ENCODE data around the gene GATA3. TPM values are rescaled to one million over a fixed set of nuclear protein-coding genes. Genes with fewer than 3 reads are reported as not detected.

The GATA3 gene
- total and polyA plus RNA-seq, 8 donors, result 1.7 to 4.7 (median 2.7) TPM

GRCh38 chr10:8122611-8123369 is 68.3 kb downstream of the GATA3 start:
- ATAC-seq, result no peak
- Histone ChIP-seq H3K4me3 (no peak overlapping the region), H3K9me3 (no peaks in the 10 kb centered on the region), H3K4me1 (no peaks in the 10 kb centered on the region), H3K27me3 (no peaks in the 10 kb centered on the region), H3K27ac (no peak overlapping the region), H3K36me3 (no peaks in the 10 kb centered on the region)
- intact Hi-C loops (cut with DNase I), result no loop called here
- no peak for DNase-seq
- no peak for TF ChIP-seq CTCF (IDR thresholded peaks at IDR 0.05)

- no peaks in the 10 kb centered on the region for H3K4me1 ChIP-seq
- ATAC-seq (no peak), DNase-seq (no peak)
- H3K4me3 ChIP-seq, result no peak overlapping the region
- H3K27me3 ChIP-seq, result no peaks in the 10 kb centered on the region
- intact Hi-C loops (cut with DNase I), result no loop called here
- H3K9me3 ChIP-seq, result no peaks in the 10 kb centered on the region
- H3K27ac ChIP-seq, result no peak overlapping the region
- no peaks in the 10 kb centered on the region for H3K36me3 ChIP-seq
- TF ChIP-seq CTCF (IDR thresholded peaks at IDR 0.05), result no peak
Observed at GRCh38 chr10:8124436-8124835, 69.9 kb downstream of the GATA3 start.

Other genes starting within 250 kb of the GATA3 start
- gene TAF3, start 236.2 kb upstream of the GATA3 start, total RNA-seq, result 1 to 10 TPM; 7.0 to 8.1 TPM
- gene TAF3, start 236.2 kb upstream of the GATA3 start, polyA plus RNA-seq (ENCODE audit: insufficient read length in 6 of 6), result 10 to 100 TPM in 3 of 6 donors, 1 to 10 TPM in 3; 9.1 to 10.4 (median 9.7) TPM

Data from left lung (tissue), 10 donors.